ENCODE data around the gene STX11.

DNA sequence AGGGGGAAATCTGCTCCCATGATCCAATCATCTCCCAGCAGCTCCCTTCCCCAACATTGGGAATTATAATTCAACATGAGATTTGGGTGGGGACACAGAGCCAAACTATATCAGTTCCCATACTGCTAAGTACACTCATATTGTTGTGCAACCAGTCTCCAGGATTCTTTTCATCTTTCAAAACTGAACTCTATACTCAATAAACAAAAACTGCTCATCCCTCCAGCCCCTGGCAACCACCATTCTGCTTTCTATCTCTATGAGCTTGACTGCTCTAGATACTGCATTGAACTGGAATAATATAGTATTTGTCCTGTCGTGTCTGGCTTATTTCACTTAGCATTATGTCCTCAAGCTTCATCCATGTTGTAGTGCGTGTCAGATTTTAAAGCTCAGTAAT is 42.9 kb downstream of the STX11 start:
- TF ChIP-seq CTCF (IDR thresholded peaks at IDR 0.05) (no peak), POLR2A (IDR thresholded peaks at IDR 0.05) (no peak)
